ENCODE data around the gene AGK.
A peak's percentile ranks its signal among the peaks of the same experiment; 100 is the strongest.
"Not testable (repeated sequence)": the region's sequence is repeated elsewhere in the genome, so short reads cannot be mapped to it uniquely, and the experiment has no call there.

Gene AGK

GRCh38 chr7:141557360-141557759 is 6.2 kb downstream of the AGK start:
- DNase-seq, result no peak

GRCh38 chr7:141557831-141558531 is 6.8 kb downstream of the AGK start:
- DNase-seq, result not testable (repeated sequence)

DNA sequence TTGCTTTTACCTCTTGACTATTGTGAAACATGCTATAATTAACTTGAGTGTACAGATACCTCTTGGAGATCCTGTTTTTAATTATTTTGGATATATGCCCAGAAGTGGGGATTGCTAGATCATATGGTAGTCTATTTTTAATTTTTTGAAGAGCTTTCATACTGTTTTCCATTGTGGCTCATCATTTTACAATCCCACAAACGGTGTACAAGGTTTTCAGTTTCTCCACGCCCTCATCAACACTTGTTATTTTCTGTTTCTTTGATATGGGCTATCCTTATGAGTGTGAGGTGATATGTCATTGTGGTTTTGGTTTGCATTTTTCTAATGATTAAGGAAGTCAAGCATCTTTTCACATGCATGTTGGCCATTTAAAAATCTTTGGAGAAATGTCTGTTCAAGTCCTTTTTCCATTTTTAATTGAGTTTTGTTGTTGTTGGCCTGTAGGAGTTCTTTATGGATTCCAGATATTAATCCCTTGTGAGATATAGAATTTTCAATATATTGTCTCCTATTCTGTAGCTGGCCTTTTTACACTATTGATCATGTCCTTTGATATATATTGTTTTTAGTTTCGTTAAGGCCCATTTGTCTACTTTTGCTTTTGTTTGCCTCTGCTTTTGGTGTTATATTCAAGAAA is 7.5 kb downstream of the AGK start:
- peak; percentile 15 to 56 for DNase-seq

DNA sequence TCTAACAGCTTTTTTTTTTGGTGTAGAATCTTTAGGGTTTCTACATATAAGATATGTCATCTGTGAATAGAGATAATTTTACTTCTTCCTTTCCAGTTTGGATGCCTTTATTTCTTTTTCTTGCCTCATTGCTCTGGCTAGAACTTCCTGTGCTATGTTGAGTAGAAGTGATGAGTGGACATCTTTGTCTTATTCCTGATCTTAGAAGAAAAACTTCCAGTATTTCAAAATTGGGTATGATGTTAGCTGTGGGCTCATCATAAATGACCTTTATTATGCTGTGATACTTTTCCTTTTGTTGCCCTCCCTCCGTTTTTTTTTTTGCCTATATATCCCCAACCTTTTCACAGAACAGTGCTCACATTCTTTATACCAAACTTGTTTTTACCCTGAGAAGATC is 8.8 kb downstream of the AGK start:
- DNase-seq, result no peak

GRCh38 chr7:141562036-141562435 is 10.8 kb downstream of the AGK start:
- DNase-seq, result no peak

DNA sequence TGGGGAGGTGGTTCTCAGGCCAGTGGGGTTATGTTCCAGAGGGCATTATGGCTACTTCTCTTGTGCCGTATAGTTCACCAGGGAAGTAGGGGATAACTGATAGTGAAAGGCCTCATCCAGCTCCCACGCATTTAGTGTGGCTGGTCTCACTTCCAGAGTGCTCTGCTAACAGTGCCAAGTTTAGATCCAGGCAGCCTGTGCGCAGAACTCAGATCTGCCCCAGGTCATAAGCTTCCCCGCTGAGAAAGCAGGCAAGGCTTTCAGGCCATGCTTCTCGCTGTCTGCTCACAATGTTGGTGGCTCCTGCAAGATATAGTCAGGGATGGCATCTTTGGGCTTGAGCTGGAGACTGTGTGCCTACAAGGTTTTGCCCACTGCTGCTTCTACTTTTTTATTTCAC is 11.3 kb downstream of the AGK start:
- no peak for DNase-seq

GRCh38 chr7:141562972-141563371 is 11.8 kb downstream of the AGK start:
- no peak for DNase-seq

- DNase-seq, result no peak
Measured at GRCh38 chr7:141563956-141564623, 12.9 kb downstream of the AGK start.

GRCh38 chr7:141567432-141567831 is 16.2 kb downstream of the AGK start:
- DNase-seq, result no peak

DNA sequence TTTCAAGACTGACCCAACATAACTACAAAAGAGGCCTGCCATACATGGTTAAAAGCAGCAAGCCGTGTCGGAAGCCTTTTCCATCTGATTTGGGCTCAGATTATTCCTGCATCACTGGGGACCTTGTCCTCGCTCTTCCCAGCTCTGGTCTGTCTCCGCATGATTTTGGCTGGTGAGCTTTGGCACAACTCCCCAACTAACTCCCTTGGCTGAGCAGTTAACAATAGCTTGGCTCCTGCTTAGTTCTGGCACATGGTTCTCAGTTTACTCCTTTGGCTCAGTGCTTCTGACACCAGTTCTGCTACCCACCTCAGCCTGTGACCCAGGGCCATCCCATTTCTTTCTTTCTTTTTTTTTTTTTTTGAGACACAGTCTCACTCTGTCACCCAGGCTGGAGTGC is 17.0 kb downstream of the AGK start:
- no peak for DNase-seq

GRCh38 chr7:141571059-141571458 is 19.8 kb downstream of the AGK start:
- DNase-seq, result no peak

- no peak for DNase-seq
Measured at GRCh38 chr7:141572175-141572574, 21.0 kb downstream of the AGK start.

DNA sequence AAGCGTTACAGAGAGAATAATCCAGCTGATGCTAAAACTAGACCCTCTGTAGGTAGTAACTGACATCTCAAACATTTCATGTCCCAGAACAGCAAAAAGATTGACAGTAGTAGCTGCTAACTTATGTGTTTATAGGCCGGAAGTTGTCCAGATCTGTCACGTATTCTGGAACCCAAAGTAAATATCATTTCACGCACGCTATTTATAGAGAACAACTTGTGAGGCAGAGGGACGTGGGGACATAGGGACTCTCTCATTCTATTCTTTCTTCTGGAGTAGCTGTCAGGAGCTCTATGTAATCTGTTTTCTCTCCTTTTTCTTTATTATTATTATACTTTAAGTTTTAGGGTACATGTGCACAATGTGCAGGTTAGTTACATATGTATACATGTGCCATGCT is 22.3 kb downstream of the AGK start:
- no peak for DNase-seq

DNA sequence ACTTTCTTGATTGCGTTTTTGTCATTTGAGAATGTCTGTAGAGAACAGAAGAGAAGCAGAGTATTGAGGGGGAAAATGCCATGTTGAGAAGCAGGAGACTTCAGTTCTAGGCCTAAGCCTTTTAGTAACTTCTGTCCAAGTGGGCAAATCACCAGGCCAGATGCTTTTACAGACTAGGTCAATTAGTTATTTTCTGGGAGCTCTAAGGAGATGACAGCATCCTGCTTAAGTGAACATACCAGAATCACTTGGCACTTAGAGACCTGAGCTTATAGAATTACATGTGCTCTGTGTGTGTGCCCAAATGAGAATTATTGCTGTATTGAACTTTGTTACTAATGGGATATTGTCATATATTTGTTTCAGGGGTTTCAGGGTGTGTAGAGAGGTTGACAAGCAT is 24.0 kb downstream of the AGK start:
- no peak for DNase-seq

GRCh38 chr7:141575654-141576448 is 24.6 kb downstream of the AGK start:
- no peak for DNase-seq

DNA sequence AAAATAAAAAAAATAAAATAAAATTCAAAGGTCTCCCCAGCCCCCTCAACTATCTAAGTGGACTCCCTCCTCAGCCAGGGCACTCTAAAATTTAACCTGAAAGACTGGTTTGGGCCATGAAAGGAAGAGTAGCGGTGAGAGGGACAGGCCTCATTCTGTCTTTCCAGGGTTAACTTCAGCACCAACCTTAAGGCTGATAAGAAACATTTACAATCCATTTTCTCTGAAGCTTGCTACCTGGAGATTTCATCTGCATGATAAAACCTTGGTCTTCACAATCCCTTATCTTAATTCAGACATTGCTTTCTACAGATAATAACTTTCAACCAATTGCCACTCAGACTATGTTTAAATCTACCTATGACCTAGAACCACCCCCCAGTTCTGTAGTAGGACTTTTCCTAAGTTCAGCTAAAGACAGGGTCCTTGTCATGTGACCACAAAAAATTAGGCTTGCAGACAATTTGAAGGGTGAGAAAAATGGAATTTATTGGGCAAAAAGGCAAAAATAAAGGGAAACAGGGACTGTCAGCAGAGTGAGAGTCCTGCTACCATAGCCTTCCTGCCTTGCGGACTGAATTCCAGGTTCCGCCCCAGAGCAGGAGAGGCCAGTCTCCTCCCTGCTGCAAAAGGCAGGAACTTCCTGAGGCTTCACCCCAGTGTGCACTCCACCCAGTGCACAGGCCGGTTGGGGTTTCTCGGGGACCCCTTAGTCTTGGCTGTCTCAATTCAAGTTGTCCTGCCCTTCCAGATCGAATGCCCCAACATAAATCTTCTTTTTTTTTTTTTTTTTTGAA is 26.0 kb downstream of the AGK start:
- DNase-seq, result no peak

GRCh38 chr7:141579953-141580352 is 28.7 kb downstream of the AGK start:
- DNase-seq, result not testable (repeated sequence)

- DNase-seq, result not testable (repeated sequence)
Measured at GRCh38 chr7:141582063-141582462, 30.9 kb downstream of the AGK start.

DNA sequence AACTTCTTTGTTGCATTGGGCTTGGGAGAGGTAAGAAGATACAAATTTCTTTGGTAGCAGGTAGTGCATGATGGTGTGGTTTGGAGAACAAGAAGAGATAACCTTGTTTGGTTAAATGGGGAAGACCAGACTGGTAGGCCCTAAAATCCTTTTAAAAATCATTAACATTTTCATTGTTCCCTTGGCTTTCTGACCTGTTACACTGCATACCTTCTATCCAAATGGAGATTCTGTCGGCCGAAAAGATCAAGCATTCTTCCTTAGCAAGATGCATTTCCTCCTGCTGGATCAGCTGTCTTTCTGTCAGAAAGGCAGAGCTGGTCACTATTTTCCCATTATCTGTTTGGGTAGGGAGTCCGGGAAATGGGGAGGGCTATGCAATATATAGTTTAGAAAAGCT is 33.7 kb downstream of the AGK start:
- no peak for DNase-seq

- DNase-seq, result no peak
Measured at GRCh38 chr7:141585592-141586510, 34.6 kb downstream of the AGK start.

- no peak for DNase-seq
Measured at GRCh38 chr7:141586878-141587277, 35.7 kb downstream of the AGK start.
